GM12892 (cell line): Measurements from ENCODE around the gene SLC39A2.
"Not testable (repeated sequence)": the region's sequence is repeated elsewhere in the genome, so short reads cannot be mapped to it uniquely, and the experiment has no call there.

Experiments
- POLR2A ChIP-seq: IDR thresholded peaks from 2 replicates; pipeline ENCODE4 v1.6.1; 2011; ENCODE audit warnings: low read depth, low read length, control low read depth
- POLR2AphosphoS5 ChIP-seq: IDR thresholded peaks from 2 replicates; pipeline ENCODE4 v1.6.1; 2011; ENCODE audit warnings: low read depth, low read length, control low read depth

GRCh38 chr14:20985650-20986049 is 13.4 kb upstream of the SLC39A2 start:
- not testable (repeated sequence) for TF ChIP-seq POLR2A, POLR2AphosphoS5
